ENCODE results near the gene PWWP2A. TPM values are rescaled to one million over a fixed set of nuclear protein-coding genes. Genes with fewer than 3 reads are reported as not detected.
A peak's percentile ranks its signal among the peaks of the same experiment; 100 is the strongest.

PWWP2A gene
- total RNA-seq, 1 donor from 2014 or later, result 42.7 TPM

GRCh38 chr5:160129841-160130240, 10.6 kb upstream of the PWWP2A start:
- Mint-ChIP-seq H3K4me1 (ENCODE audit: low read depth) (peaks cover 2% of the 10 kb centered on the region), H3K27ac (no peak overlapping the region), H3K27me3 (peaks cover 5% of the 10 kb centered on the region), H3K9me3 (ENCODE audit: low read depth) (no peaks in the 10 kb centered on the region), H3K36me3 (ENCODE audit: insufficient read depth) (no peaks in the 10 kb centered on the region), H3K4me3 (ENCODE audit: low read depth) (no peak overlapping the region)
- no peak for TF ChIP-seq CTCF (IDR thresholded peaks at IDR 0.05; ENCODE audit: unreplicated experiment)
- DNase-seq (ENCODE audit: low spot score, unreplicated experiment), result no peak

GRCh38 chr5:160128632-160129031, 9.4 kb upstream of the PWWP2A start:
- H3K27me3 Mint-ChIP-seq, result peaks cover 5% of the 10 kb centered on the region
- no peaks in the 10 kb centered on the region for H3K9me3 Mint-ChIP-seq (ENCODE audit: low read depth)
- no peak overlapping the region for H3K27ac Mint-ChIP-seq
- H3K4me1 Mint-ChIP-seq (ENCODE audit: low read depth), result peaks cover 2% of the 10 kb centered on the region
- no peak for TF ChIP-seq CTCF (IDR thresholded peaks at IDR 0.05; ENCODE audit: unreplicated experiment)
- no peak overlapping the region for H3K4me3 Mint-ChIP-seq (ENCODE audit: low read depth)
- DNase-seq (ENCODE audit: low spot score, unreplicated experiment), result no peak
- no peaks in the 10 kb centered on the region for H3K36me3 Mint-ChIP-seq (ENCODE audit: insufficient read depth)

GRCh38 chr5:160119905-160120266, 636 bp upstream of the PWWP2A start:
- peaks cover 5% of the 10 kb centered on the region for H3K4me1 Mint-ChIP-seq (ENCODE audit: low read depth)
- TF ChIP-seq CTCF (IDR thresholded peaks at IDR 0.05; ENCODE audit: unreplicated experiment), result no peak

GRCh38 chr5:160118349-160119141, 705 bp downstream of the PWWP2A start:
- peak overlapping the region; percentile 79 for H3K27ac Mint-ChIP-seq
- no peaks in the 10 kb centered on the region for H3K27me3 Mint-ChIP-seq
- no peaks in the 10 kb centered on the region for H3K9me3 Mint-ChIP-seq (ENCODE audit: low read depth)

More at GRCh38 chr5:160119905-160120266, 636 bp upstream of the PWWP2A start:
- DNase-seq (ENCODE audit: low spot score, unreplicated experiment), result no peak
- H3K27me3 Mint-ChIP-seq, result no peaks in the 10 kb centered on the region
- H3K9me3 Mint-ChIP-seq (ENCODE audit: low read depth), result no peaks in the 10 kb centered on the region
- H3K4me3 Mint-ChIP-seq (ENCODE audit: low read depth), result peak overlapping the region; percentile 100
- H3K27ac Mint-ChIP-seq, result peak overlapping the region; percentile 97
- peaks cover 6% of the 10 kb centered on the region for H3K36me3 Mint-ChIP-seq (ENCODE audit: insufficient read depth)

GRCh38 chr5:160116991-160117390, 2.3 kb downstream of the PWWP2A start:
- H3K36me3 Mint-ChIP-seq (ENCODE audit: insufficient read depth), result peaks cover 20% of the 10 kb centered on the region
- H3K27me3 Mint-ChIP-seq, result no peaks in the 10 kb centered on the region
- H3K9me3 Mint-ChIP-seq (ENCODE audit: low read depth), result no peaks in the 10 kb centered on the region
- H3K4me1 Mint-ChIP-seq (ENCODE audit: low read depth), result peaks cover 5% of the 10 kb centered on the region
- H3K27ac Mint-ChIP-seq, result no peak overlapping the region
- no peak for TF ChIP-seq CTCF (IDR thresholded peaks at IDR 0.05; ENCODE audit: unreplicated experiment)
- no peak for DNase-seq (ENCODE audit: low spot score, unreplicated experiment)
- peak overlapping the region; percentile 100 for H3K4me3 Mint-ChIP-seq (ENCODE audit: low read depth)

More at GRCh38 chr5:160118349-160119141, 705 bp downstream of the PWWP2A start:
- Mint-ChIP-seq H3K36me3 (ENCODE audit: insufficient read depth) (peaks cover 9% of the 10 kb centered on the region), H3K4me1 (ENCODE audit: low read depth) (peaks cover 5% of the 10 kb centered on the region), H3K4me3 (ENCODE audit: low read depth) (peak overlapping the region; percentile 100)
- TF ChIP-seq CTCF (IDR thresholded peaks at IDR 0.05; ENCODE audit: unreplicated experiment), result no peak
- DNase-seq (ENCODE audit: low spot score, unreplicated experiment), result peak; percentile 33

Data from progenitor cell of endocrine pancreas (in vitro differentiated cells).